BLaER1 (cell line): Measurements from ENCODE around the gene S100A16.
A peak's percentile ranks its signal among the peaks of the same experiment; 100 is the strongest.

Experiments used
- H3K27ac ChIP-seq: shearing (Covaris generic); formaldehyde crosslinking; 2 replicates; pipeline ENCODE4 v1.8.1; 2022
- H3K27me3 ChIP-seq: shearing (Covaris generic); formaldehyde crosslinking; 2 replicates; pipeline ENCODE4 v1.8.1; 2022
- H3K36me3 ChIP-seq: shearing (Covaris generic); formaldehyde crosslinking; 2 replicates; pipeline ENCODE4 v1.8.1; 2022
- H3K4me1 ChIP-seq: shearing (Covaris generic); formaldehyde crosslinking; 2 replicates; pipeline ENCODE4 v1.8.1; 2022
- H3K4me2 ChIP-seq: shearing (Covaris generic); formaldehyde crosslinking; 2 replicates; pipeline ENCODE4 v1.8.1; 2022
- H3K4me3 ChIP-seq: shearing (Covaris generic); formaldehyde crosslinking; 2 replicates; pipeline ENCODE4 v1.8.1; 2022
- H3K9ac ChIP-seq: shearing (Covaris generic); formaldehyde crosslinking; 2 replicates; pipeline ENCODE4 v1.8.1; 2022
- H3K9me3 ChIP-seq: shearing (Covaris generic); formaldehyde crosslinking; 2 replicates; pipeline ENCODE4 v1.8.1; 2022
- H4K20me1 ChIP-seq: shearing (Covaris generic); formaldehyde crosslinking; 2 replicates; pipeline ENCODE4 v1.8.1; 2022
- Cebpa-rat ChIP-seq: shearing (Covaris generic); IDR thresholded peaks from 2 replicates; pipeline ENCODE4 v1.8.1; 2022

Gene S100A16

GRCh38 chr1:153612755-153613331, at the start of gene S100A16:
TSS of gene S100A16 (minus strand) at chr1:153613137. CDS start at chr1:153608151, 4,986 bp downstream.
- no peaks in the 10 kb centered on the region for H3K36me3 ChIP-seq
- H3K9me3 ChIP-seq = no peaks in the 10 kb centered on the region
- H3K4me1 ChIP-seq = peaks cover 52% of the 10 kb centered on the region
- no peak for TF ChIP-seq Cebpa-rat
- 0 out of 2 replicates have a peak within 1 kb of the TSS, but pooled peaks have one; percentile 6 for H3K9ac ChIP-seq
- peak within 1 kb of the TSS; percentile 19; the same call in 1 of the 2 replicates for H3K27ac ChIP-seq
- no peaks in the 10 kb centered on the region for H4K20me1 ChIP-seq
- H3K4me2 ChIP-seq = no peak within 1 kb of the TSS
- H3K27me3 ChIP-seq = no peaks in the 10 kb centered on the region
- H3K4me3 ChIP-seq = no peak within 1 kb of the TSS

DNA sequence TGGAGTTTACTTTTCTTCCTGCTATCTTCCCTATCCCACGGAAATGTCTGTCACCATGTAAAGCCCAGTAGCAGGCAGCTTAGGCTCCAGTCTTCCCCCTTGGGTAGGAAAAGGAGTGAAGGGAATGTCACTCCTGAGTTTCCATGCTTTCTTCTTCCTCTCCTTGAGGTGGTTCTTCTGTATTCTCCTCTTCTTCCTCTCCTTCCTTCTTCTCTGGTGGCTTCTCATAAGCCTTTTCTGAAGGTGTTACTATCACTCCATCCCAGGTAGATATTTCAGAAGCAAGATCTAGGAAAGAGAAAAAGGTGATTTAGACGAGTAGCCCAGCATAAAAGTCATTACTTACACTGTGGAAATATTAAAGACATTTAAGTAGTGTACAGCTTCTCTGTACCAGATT, 49.3 kb upstream of the S100A16 start:
- H3K27me3 ChIP-seq = no peaks in the 10 kb centered on the region
- peaks cover 70% of the 10 kb centered on the region for H4K20me1 ChIP-seq
- H3K36me3 ChIP-seq = peaks cover 75% of the 10 kb centered on the region
- H3K9ac ChIP-seq = no peak overlapping the region
- H3K9me3 ChIP-seq = no peaks in the 10 kb centered on the region
- H3K4me2 ChIP-seq = no peak overlapping the region
- no peak for TF ChIP-seq Cebpa-rat
- no peak overlapping the region for H3K27ac ChIP-seq
- H3K4me1 ChIP-seq = peaks cover 29% of the 10 kb centered on the region
- H3K4me3 ChIP-seq = no peak overlapping the region

GRCh38 chr1:153661111-153661708, 48.3 kb upstream of the S100A16 start:
- Histone ChIP-seq H4K20me1 (peaks cover 59% of the 10 kb centered on the region), H3K36me3 (peaks cover 65% of the 10 kb centered on the region)
- no peak for TF ChIP-seq Cebpa-rat

GRCh38 chr1:153659656-153660055, 46.7 kb upstream of the S100A16 start:
- peaks cover 29% of the 10 kb centered on the region for H3K4me1 ChIP-seq
- peak overlapping the region; percentile 83 for H3K4me3 ChIP-seq
- no peaks in the 10 kb centered on the region for H3K27me3 ChIP-seq
- H4K20me1 ChIP-seq = peaks cover 47% of the 10 kb centered on the region
- peak overlapping the region; percentile 91 for H3K9ac ChIP-seq
- peak overlapping the region; percentile 87; the same call in 1 of the 2 replicates for H3K27ac ChIP-seq
- no peaks in the 10 kb centered on the region for H3K9me3 ChIP-seq
- H3K4me2 ChIP-seq = peak overlapping the region; percentile 95
- TF ChIP-seq Cebpa-rat = no peak
- peaks cover 49% of the 10 kb centered on the region for H3K36me3 ChIP-seq

More at GRCh38 chr1:153661111-153661708, 48.3 kb upstream of the S100A16 start:
- Histone ChIP-seq H3K27ac (0 out of 2 replicates have a peak overlapping the region, but pooled peaks have one; percentile 22), H3K4me3 (no peak overlapping the region), H3K27me3 (no peaks in the 10 kb centered on the region), H3K4me1 (peaks cover 29% of the 10 kb centered on the region), H3K4me2 (peak overlapping the region; percentile 32; the same call in 1 of the 2 replicates), H3K9ac (peak overlapping the region; percentile 38; the same call in 1 of the 2 replicates), H3K9me3 (no peaks in the 10 kb centered on the region)

DNA sequence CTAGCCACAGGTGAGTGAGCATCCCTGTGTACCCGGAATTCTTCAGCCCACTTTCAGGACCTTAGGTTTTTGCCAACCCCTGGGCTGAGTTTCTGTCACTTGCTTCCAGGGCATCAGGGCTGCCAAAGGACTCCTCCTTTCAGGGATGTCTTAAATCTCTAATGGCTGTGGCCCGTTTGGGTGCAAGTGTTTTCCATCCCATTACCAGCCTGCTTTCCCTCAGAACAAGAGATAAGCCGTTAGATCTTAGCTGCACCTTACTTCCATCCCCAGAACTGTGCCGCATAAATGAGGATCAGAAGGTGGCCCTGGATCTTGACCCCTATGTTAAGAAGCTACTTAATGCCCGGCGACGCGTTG, 46.2 kb upstream of the S100A16 start:
- peaks cover 29% of the 10 kb centered on the region for H3K4me1 ChIP-seq
- no peaks in the 10 kb centered on the region for H3K27me3 ChIP-seq
- H3K9me3 ChIP-seq = no peaks in the 10 kb centered on the region
- TF ChIP-seq Cebpa-rat = no peak
- peak overlapping the region; percentile 83 for H3K4me3 ChIP-seq
- H3K4me2 ChIP-seq = peak overlapping the region; percentile 95
- H3K9ac ChIP-seq = peak overlapping the region; percentile 91
- H3K27ac ChIP-seq = peak overlapping the region; percentile 87
- H4K20me1 ChIP-seq = peaks cover 42% of the 10 kb centered on the region
- H3K36me3 ChIP-seq = peaks cover 44% of the 10 kb centered on the region

- H3K36me3 ChIP-seq = peaks cover 39% of the 10 kb centered on the region
- H3K27ac ChIP-seq = peak within 1 kb of the TSS; percentile 87
These were observed 45.6 kb upstream of the S100A16 start, which contains the start of gene SNAPIN for GRCh38 chr1:153658400-153659174. TSS of gene SNAPIN (plus strand) at chr1:153658703. CDS start at chr1:153658744, 41 bp downstream.

GRCh38 chr1:153655333-153655732, 42.4 kb upstream of the S100A16 start:
- no peak overlapping the region for H3K4me2 ChIP-seq
- H3K4me1 ChIP-seq = peaks cover 18% of the 10 kb centered on the region
- H3K4me3 ChIP-seq = no peak overlapping the region
- peaks cover 14% of the 10 kb centered on the region for H4K20me1 ChIP-seq
- no peak overlapping the region for H3K9ac ChIP-seq
- H3K27ac ChIP-seq = no peak overlapping the region
- no peaks in the 10 kb centered on the region for H3K9me3 ChIP-seq
- no peak for TF ChIP-seq Cebpa-rat
- no peaks in the 10 kb centered on the region for H3K27me3 ChIP-seq
- peaks cover 7% of the 10 kb centered on the region; the same call in 1 of the 2 replicates for H3K36me3 ChIP-seq

More at GRCh38 chr1:153658400-153659174, 45.6 kb upstream of the S100A16 start, which contains the start of gene SNAPIN:
- peak within 1 kb of the TSS; percentile 83 for H3K4me3 ChIP-seq
- no peaks in the 10 kb centered on the region for H3K27me3 ChIP-seq
- H3K4me1 ChIP-seq = peaks cover 29% of the 10 kb centered on the region
- H3K9ac ChIP-seq = peak within 1 kb of the TSS; percentile 91
- peak within 1 kb of the TSS; percentile 95 for H3K4me2 ChIP-seq
- no peaks in the 10 kb centered on the region for H3K9me3 ChIP-seq
- TF ChIP-seq Cebpa-rat = no peak
- peaks cover 39% of the 10 kb centered on the region for H4K20me1 ChIP-seq

DNA sequence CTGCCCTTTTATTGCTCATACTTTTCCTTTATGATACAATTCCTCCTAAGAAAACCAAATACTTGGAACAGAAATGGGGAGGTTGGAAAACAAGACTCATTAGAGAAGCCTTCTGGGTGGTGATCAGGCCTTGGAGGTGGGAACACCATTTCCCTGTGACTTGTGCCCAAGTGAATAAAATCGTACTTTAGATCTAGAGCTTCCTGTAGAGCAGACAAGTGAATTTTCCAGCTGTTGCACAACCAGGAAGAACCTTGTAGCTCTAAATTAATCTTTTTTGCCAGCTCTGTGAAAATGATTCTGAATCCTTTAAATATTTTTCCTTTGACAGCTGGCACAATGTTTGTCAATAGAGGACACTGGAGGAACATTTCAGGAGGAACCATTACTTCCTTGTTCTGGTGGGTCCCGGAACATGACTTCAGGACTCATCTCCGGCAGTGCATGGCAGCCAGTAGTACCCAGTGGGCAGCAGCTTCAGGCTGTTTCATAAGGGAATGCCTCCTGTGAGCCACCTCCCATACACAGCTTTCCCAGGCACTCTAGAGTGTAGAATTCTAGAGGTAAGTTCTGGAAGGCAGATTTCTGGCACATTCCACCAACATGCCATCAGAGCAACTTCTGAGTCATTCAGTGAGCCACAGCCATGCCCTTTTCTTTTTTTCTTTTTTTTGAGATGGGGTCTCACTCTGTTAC, 40.0 kb upstream of the S100A16 start:
- Histone ChIP-seq H3K27ac (no peak overlapping the region), H3K9ac (no peak overlapping the region), H4K20me1 (no peaks in the 10 kb centered on the region), H3K9me3 (no peaks in the 10 kb centered on the region), H3K27me3 (no peaks in the 10 kb centered on the region), H3K36me3 (no peaks in the 10 kb centered on the region), H3K4me3 (no peak overlapping the region), H3K4me2 (no peak overlapping the region), H3K4me1 (peaks cover 19% of the 10 kb centered on the region)
- TF ChIP-seq Cebpa-rat = no peak

DNA sequence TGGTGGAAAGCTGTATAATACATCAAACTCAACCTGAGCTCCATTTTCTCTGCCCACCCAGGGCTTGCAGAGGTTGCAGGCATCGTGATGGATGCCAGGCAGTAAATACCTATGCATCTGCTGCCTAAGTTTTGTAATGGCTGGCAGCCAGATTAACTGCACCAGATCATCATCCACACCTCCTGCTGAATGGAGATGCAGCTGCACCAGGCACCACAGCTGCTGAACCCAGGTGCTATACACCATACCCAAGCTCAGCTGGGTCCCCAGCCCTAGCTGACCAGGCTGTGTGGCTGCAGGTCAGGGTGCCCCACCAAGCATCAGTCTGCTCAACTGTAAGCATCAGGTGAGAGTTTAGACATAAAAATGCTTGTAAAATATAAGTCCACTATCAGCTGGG, 38.8 kb upstream of the S100A16 start:
- Histone ChIP-seq H3K4me1 (peaks cover 24% of the 10 kb centered on the region), H3K27ac (no peak overlapping the region), H3K27me3 (no peaks in the 10 kb centered on the region), H3K9me3 (no peaks in the 10 kb centered on the region), H3K9ac (no peak overlapping the region), H3K4me3 (no peak overlapping the region), H3K4me2 (no peak overlapping the region), H4K20me1 (0 out of 2 replicates have a peak, but pooled peaks cover 3% of the 10 kb centered on the region), H3K36me3 (peaks cover 8% of the 10 kb centered on the region)
- no peak for TF ChIP-seq Cebpa-rat
